SKM-1 treated with dmso at 0.1 percent for 144 hours (cell line): ENCODE results near the gene FCER1G.
A peak's percentile ranks its signal among the peaks of the same experiment; 100 is the strongest.

ENCODE experiments used
- DNase-seq: peaks from one replicate; lab custom pipeline; 2025; ENCODE audit not compliant: unreplicated experiment; lab: John Stamatoyannopoulos, UW

The FCER1G gene

GRCh38 chr1:161187311-161187710 is 27.8 kb upstream of the FCER1G start:
- DNase-seq, result no peak

- DNase-seq, result no peak
Observed at GRCh38 chr1:161188381-161188780, 26.7 kb upstream of the FCER1G start.

- no peak for DNase-seq
Observed at GRCh38 chr1:161189036-161189435, 26.1 kb upstream of the FCER1G start.

GRCh38 chr1:161190962-161191521 is 24.1 kb upstream of the FCER1G start:
- no peak for DNase-seq

GRCh38 chr1:161191971-161192370 is 23.1 kb upstream of the FCER1G start:
- DNase-seq, result no peak

- DNase-seq, result peak; percentile 90
Observed at GRCh38 chr1:161192476-161193465, 22.3 kb upstream of the FCER1G start.

GRCh38 chr1:161193561-161194235 is 21.4 kb upstream of the FCER1G start:
- no peak for DNase-seq

- peak; percentile 43 for DNase-seq
Observed at GRCh38 chr1:161195171-161195570, 19.9 kb upstream of the FCER1G start.

- DNase-seq, result no peak
Observed at GRCh38 chr1:161196111-161196510, 19.0 kb upstream of the FCER1G start.

- DNase-seq, result no peak
Observed at GRCh38 chr1:161196521-161197451, 18.3 kb upstream of the FCER1G start.

- no peak for DNase-seq
Observed at GRCh38 chr1:161197560-161198193, 17.4 kb upstream of the FCER1G start.

- no peak for DNase-seq
Observed at GRCh38 chr1:161198194-161198896, 16.8 kb upstream of the FCER1G start.

- no peak for DNase-seq
Observed at GRCh38 chr1:161198897-161199431, 16.1 kb upstream of the FCER1G start, which contains the start of gene ADAMTS4. ADAMTS4 (minus strand) TSS chr1:161199054; CDS start chr1:161198627, 427 bp downstream.

GRCh38 chr1:161199506-161200139 is 15.5 kb upstream of the FCER1G start:
- no peak for DNase-seq

GRCh38 chr1:161200421-161200991 is 14.6 kb upstream of the FCER1G start:
- no peak for DNase-seq

- DNase-seq, result peak; percentile 68
Observed at GRCh38 chr1:161200992-161201835, 13.9 kb upstream of the FCER1G start.
